DND-41 (cell line): ENCODE measurements around the gene ALS2.
"Not testable (repeated sequence)": the region's sequence is repeated elsewhere in the genome, so short reads cannot be mapped to it uniquely, and the experiment has no call there.

Experiments used
- ATAC-seq: fragments of 200-7000 bp; cut with Tn5 transposase; 3 replicates; pipeline ENCODE4 v1.9.1; 2021; ENCODE audit warnings: low read depth; ENCODE audit not compliant: insufficient read depth
- DNase-seq: peaks from one replicate; pipeline ENCODE4 v3.0.0-alpha.2; 2020
- H2AFZ ChIP-seq: 2 replicates; pipeline ENCODE4 v1.6.0; 2012; ENCODE audit warnings: low read depth, low read length
- H3K27ac ChIP-seq: 2 replicates; pipeline ENCODE4 v1.5.1; 2012; ENCODE audit warnings: low read length, inconsistent platforms
- H3K27me3 ChIP-seq: fragments of 200-600 bp; sonication (generic); 2 replicates; pipeline ENCODE4 v1.6.0; 2012; ENCODE audit warnings: low read length, mild to moderate bottlenecking, inconsistent platforms; ENCODE audit not compliant: insufficient read depth, poor library complexity
- H3K36me3 ChIP-seq: 2 replicates; pipeline ENCODE4 v1.5.1; 2012; ENCODE audit warnings: low read length, inconsistent platforms; ENCODE audit not compliant: insufficient read depth
- H3K4me1 ChIP-seq: 2 replicates; pipeline ENCODE4 v1.5.1; 2012; ENCODE audit warnings: mild to moderate bottlenecking, low read length; ENCODE audit not compliant: insufficient read depth
- H3K4me2 ChIP-seq: 2 replicates; pipeline ENCODE4 v1.6.0; 2012; ENCODE audit warnings: mild to moderate bottlenecking, moderate library complexity, low read length, inconsistent platforms; ENCODE audit not compliant: insufficient read depth
- H3K4me3 ChIP-seq, 2 experiments: fragments of 200-600 bp in 1 of 2; shearing (Covaris generic) in 1 of 2; 2 replicates each; pipeline ENCODE4 v1.5.1; 2012 to 2016; ENCODE audit warnings: inconsistent platforms in 2 of 2, low read length in 2 of 2, mild to moderate bottlenecking in 2 of 2, low read depth in 1 of 2, moderate library complexity in 1 of 2
- H3K79me2 ChIP-seq: 2 replicates; pipeline ENCODE4 v1.6.0; 2012; ENCODE audit warnings: low read length, inconsistent platforms; ENCODE audit not compliant: insufficient read depth
- H3K9ac ChIP-seq: 2 replicates; pipeline ENCODE4 v1.6.0; 2012; ENCODE audit warnings: low read depth, mild to moderate bottlenecking, inconsistent platforms, low read length, moderate library complexity
- H3K9me3 ChIP-seq: 2 replicates; pipeline ENCODE4 v1.5.1; 2012; ENCODE audit warnings: low read length, moderate library complexity, mild to moderate bottlenecking, inconsistent platforms; ENCODE audit not compliant: insufficient read depth, severe bottlenecking
- H4K20me1 ChIP-seq: 2 replicates; pipeline ENCODE4 v1.6.0; 2012; ENCODE audit warnings: low read length; ENCODE audit not compliant: insufficient read depth
- CTCF ChIP-seq: IDR thresholded peaks from 2 replicates; pipeline ENCODE4 v1.5.1; 2012; ENCODE audit warnings: borderline replicate concordance, low read length, moderate library complexity, mild to moderate bottlenecking; ENCODE audit not compliant: poor library complexity, severe bottlenecking; ENCODE audit errors: extremely low read depth
- EZH2 ChIP-seq: IDR thresholded peaks from 3 replicates; pipeline ENCODE4 v1.6.1; 2012; ENCODE audit warnings: borderline replicate concordance, low read depth, mild to moderate bottlenecking, moderate library complexity, low read length, inconsistent platforms; ENCODE audit not compliant: severe bottlenecking

Gene ALS2

GRCh38 chr2:201769666-201770373, 10.9 kb downstream of the ALS2 start:
- Histone ChIP-seq H3K9me3 (no peaks in the 10 kb centered on the region), H3K4me1 (no peaks in the 10 kb centered on the region), H3K36me3 (no peaks in the 10 kb centered on the region), H3K9ac (no peak overlapping the region), H3K27ac (no peak overlapping the region), H4K20me1 (no peaks in the 10 kb centered on the region), H3K4me2 (no peak overlapping the region), H2AFZ (no peak overlapping the region), H3K4me3 (no peak overlapping the region), H3K27me3 (no peaks in the 10 kb centered on the region), H3K79me2 (no peaks in the 10 kb centered on the region)
- TF ChIP-seq CTCF (no peak), EZH2 (no peak)
- ATAC-seq (no peak), DNase-seq (no peak)

- ATAC-seq (no peak), DNase-seq (no peak)
- no peak overlapping the region for H3K27ac ChIP-seq
- H3K36me3 ChIP-seq, result no peaks in the 10 kb centered on the region
- H3K4me3 ChIP-seq, result no peak overlapping the region
- H3K9ac ChIP-seq, result no peak overlapping the region
- TF ChIP-seq EZH2, result no peak
- TF ChIP-seq CTCF, result no peak
- no peak overlapping the region for H3K4me2 ChIP-seq
- no peaks in the 10 kb centered on the region for H3K27me3 ChIP-seq
- H3K4me1 ChIP-seq, result no peaks in the 10 kb centered on the region
- no peaks in the 10 kb centered on the region for H4K20me1 ChIP-seq
- H2AFZ ChIP-seq, result no peak overlapping the region
- H3K9me3 ChIP-seq, result no peaks in the 10 kb centered on the region
- no peaks in the 10 kb centered on the region for H3K79me2 ChIP-seq
Observed at GRCh38 chr2:201768918-201769317, 11.8 kb downstream of the ALS2 start.

GRCh38 chr2:201765799-201766198, 14.9 kb downstream of the ALS2 start:
- no peaks in the 10 kb centered on the region for H3K27me3 ChIP-seq
- peaks cover 8% of the 10 kb centered on the region for H3K36me3 ChIP-seq
- H3K27ac ChIP-seq, result no peak overlapping the region
- ATAC-seq (no peak), DNase-seq (no peak)
- H2AFZ ChIP-seq, result no peak overlapping the region
- no peaks in the 10 kb centered on the region for H3K4me1 ChIP-seq
- no peaks in the 10 kb centered on the region for H3K9me3 ChIP-seq
- no peaks in the 10 kb centered on the region for H3K79me2 ChIP-seq
- no peaks in the 10 kb centered on the region for H4K20me1 ChIP-seq
- no peak overlapping the region for H3K4me2 ChIP-seq
- TF ChIP-seq EZH2 (no peak), CTCF (no peak)
- no peak overlapping the region for H3K4me3 ChIP-seq
- H3K9ac ChIP-seq, result no peak overlapping the region

GRCh38 chr2:201764469-201764868, 16.3 kb downstream of the ALS2 start:
- not testable (repeated sequence) for H3K27ac ChIP-seq, DNase-seq, ATAC-seq, H3K4me1 ChIP-seq, H2AFZ ChIP-seq, H3K9ac ChIP-seq, H3K27me3 ChIP-seq, H3K36me3 ChIP-seq, H3K9me3 ChIP-seq, H3K79me2 ChIP-seq, H4K20me1 ChIP-seq, H3K4me2 ChIP-seq, H3K4me3 ChIP-seq
